HepG2 (cell line): ENCODE measurements around the gene TIMM23. TPM values are rescaled to one million over a fixed set of nuclear protein-coding genes. Genes with fewer than 3 reads are reported as not detected.

Experiments used
- ATRX ChIP-seq: sonication (generic); formaldehyde crosslinking; IDR thresholded peaks from 2 replicates; pipeline ENCODE4 v1.4.0; 2020; ENCODE audit warnings: missing genetic modification reagents, borderline replicate concordance
- FOXA1 ChIP-seq, 2 experiments: fragments of 450-650 bp in 1 of 2; sonication (generic) in 1 of 2; formaldehyde crosslinking in 1 of 2; IDR thresholded peaks; 2 replicates each; pipeline versions ENCODE4 v1.4.0 to v1.6.1; 2016 to 2020; ENCODE audit warnings: missing genetic modification reagents in 1 of 2
- IRF1 ChIP-seq: sonication (generic); formaldehyde crosslinking; IDR thresholded peaks from 2 replicates; pipeline ENCODE4 v1.4.0; 2020; ENCODE audit warnings: low read depth, mild to moderate bottlenecking, missing genetic modification reagents
- KAT8 ChIP-seq: IDR thresholded peaks from 2 replicates; pipeline ENCODE4 v1.6.1; 2016; ENCODE audit warnings: missing genetic modification reagents, missing compliant biosample characterization
- KDM5A ChIP-seq: fragments of 200-600 bp; sonication (generic); IDR thresholded peaks from 2 replicates; pipeline ENCODE4 v1.7.0; 2018; ENCODE audit warnings: antibody characterized with exemption, mild to moderate bottlenecking, low read length, borderline replicate concordance
- NFATC3 ChIP-seq: sonication (generic); formaldehyde crosslinking; IDR thresholded peaks from 2 replicates; pipeline ENCODE4 v1.5.1; 2020; ENCODE audit warnings: mild to moderate bottlenecking, missing genetic modification reagents
- POLR2AphosphoS5 ChIP-seq: IDR thresholded peaks from 2 replicates; pipeline ENCODE4 v1.6.1; 2012; ENCODE audit warnings: low read depth, low read length
- POLR2G ChIP-seq: fragments of 200-400 bp; formaldehyde crosslinking; IDR thresholded peaks from 2 replicates; pipeline ENCODE4 v1.6.1; 2018; ENCODE audit warnings: mild to moderate bottlenecking, low read depth, low read length, moderate library complexity
- RCOR2 ChIP-seq: IDR thresholded peaks from 2 replicates; pipeline ENCODE4 v1.6.1; 2016; ENCODE audit warnings: missing biosample characterization, missing genetic modification reagents
- RFX1 ChIP-seq: fragments of 450-650 bp; IDR thresholded peaks from 2 replicates; pipeline ENCODE4 v1.6.1; 2017
- SMARCC2 ChIP-seq: fragments of 450-650 bp; IDR thresholded peaks from 2 replicates; pipeline ENCODE4 v1.6.1; 2017; ENCODE audit warnings: antibody characterized with exemption, mild to moderate bottlenecking
- SNAPC5 ChIP-seq: sonication (generic); formaldehyde crosslinking; IDR thresholded peaks from 2 replicates; pipeline ENCODE4 v1.8.1; 2023; ENCODE audit warnings: mild to moderate bottlenecking, missing genetic modification reagents, borderline replicate concordance
- TGIF2 ChIP-seq: IDR thresholded peaks from 2 replicates; pipeline ENCODE4 v1.6.1; 2016; ENCODE audit warnings: control low read depth, missing compliant biosample characterization
- YY1 ChIP-seq: IDR thresholded peaks from 2 replicates; pipeline ENCODE4 v1.6.1; 2011; ENCODE audit warnings: low read length, low read depth, moderate library complexity, mild to moderate bottlenecking; ENCODE audit not compliant: insufficient read depth, insufficient replicate concordance
- ZNF10 ChIP-seq: sonication (generic); formaldehyde crosslinking; IDR thresholded peaks from 2 replicates; pipeline ENCODE4 v1.4.0; 2020; ENCODE audit warnings: mild to moderate bottlenecking, low read depth, missing genetic modification reagents, borderline replicate concordance
- ZNF18 ChIP-seq: sonication (generic); formaldehyde crosslinking; IDR thresholded peaks from 2 replicates; pipeline ENCODE4 v1.8.0; 2022; ENCODE audit warnings: mild to moderate bottlenecking, missing genetic modification reagents; ENCODE audit not compliant: insufficient replicate concordance
- ZNF205 ChIP-seq: IDR thresholded peaks from 2 replicates; pipeline ENCODE4 v1.6.1; 2018; ENCODE audit warnings: missing biosample characterization, missing genetic modification reagents
- ZNF333 ChIP-seq: sonication (generic); formaldehyde crosslinking; IDR thresholded peaks from 2 replicates; pipeline ENCODE4 v1.4.0; 2020; ENCODE audit warnings: mild to moderate bottlenecking, missing genetic modification reagents, borderline replicate concordance
- ZNF652 ChIP-seq: IDR thresholded peaks from 2 replicates; pipeline ENCODE4 v1.6.1; 2016; ENCODE audit warnings: low read depth, borderline replicate concordance
- ZNF678 ChIP-seq: sonication (generic); formaldehyde crosslinking; IDR thresholded peaks from 2 replicates; pipeline ENCODE4 v1.4.0; 2020; ENCODE audit warnings: mild to moderate bottlenecking, missing genetic modification reagents
- ZNF747 ChIP-seq: sonication (generic); formaldehyde crosslinking; IDR thresholded peaks from 2 replicates; pipeline ENCODE4 v1.8.1; 2023; ENCODE audit warnings: missing genetic modification reagents, mild to moderate bottlenecking, borderline replicate concordance
- ZNF770 ChIP-seq: sonication (generic); formaldehyde crosslinking; IDR thresholded peaks from 2 replicates; pipeline ENCODE4 v1.5.0; 2020; ENCODE audit warnings: mild to moderate bottlenecking, missing genetic modification reagents
- ZNF776 ChIP-seq: sonication (generic); formaldehyde crosslinking; IDR thresholded peaks from 2 replicates; pipeline ENCODE4 v1.4.0; 2020; ENCODE audit warnings: mild to moderate bottlenecking, missing genetic modification reagents
- ZNF800 ChIP-seq: sonication (generic); formaldehyde crosslinking; IDR thresholded peaks from 2 replicates; pipeline ENCODE4 v1.4.0; 2020; ENCODE audit warnings: missing genetic modification reagents
- polyA plus RNA-seq, 8 experiments: library from polyadenylated mRNA; depleted of rRNA in 3 of 8; stranded (reverse) in 7 of 8; unstranded in 1 of 8; fragments of >200 nt; fragmentation: Illumina TruSeq in 4 of 8; extraction: Trizol in 4 of 8; gene quantifications; 2 replicates each; pipeline versions ENCODE4 v1.2.1 to v1.2.3, GENCODE V29; 2011 to 2016; ENCODE audit warnings: low read depth in 4 of 8, missing spikeins in 1 of 8, mixed read lengths in 1 of 8; ENCODE audit not compliant: insufficient read depth in 1 of 8
- total RNA-seq, 5 experiments: library from RNA; depleted of rRNA; stranded (reverse); fragments of >200 nt; fragmentation: Illumina TruSeq; extraction: Trizol; gene quantifications; 2 replicates each; pipeline ENCODE4 v1.2.3, GENCODE V29; 2016; ENCODE audit warnings: low read depth in 1 of 5

Gene TIMM23
- total and polyA plus RNA-seq, 2 of the 13 experiments (the other 11 are each of a cell fraction or from before 2014, with no cell fraction given): 80.2 to 98.6 TPM

GRCh38 chr10:46002916-46003693 is 30.8 kb downstream of the TIMM23 start (continued):
- TF ChIP-seq ZNF800 (CRISPR knock-in tag) (0 out of 2 replicates have a peak, but pooled peaks have one; percentile 11), IRF1 (CRISPR knock-in tag) (no peak), KAT8 (0 out of 2 replicates have a peak, but pooled peaks have one; percentile 8), NFATC3 (CRISPR knock-in tag) (no peak), ZNF18 (CRISPR knock-in tag) (peak; percentile 31), ATRX (CRISPR knock-in tag) (no peak), ZNF770 (no peak), ZNF678 (CRISPR knock-in tag) (no peak), ZNF652 (CRISPR knock-in tag) (peak; percentile 50; the same call in 1 of the 2 replicates), POLR2AphosphoS5 (0 out of 2 replicates have a peak, but pooled peaks have one; percentile 25), FOXA1 (IDR thresholded peaks at IDR 0.05) (no peak), FOXA1 (CRISPR knock-in tag; IDR thresholded peaks at IDR 0.05) (no peak), KDM5A (no peak), SMARCC2 (no peak), TGIF2 (CRISPR knock-in tag) (0 out of 2 replicates have a peak, but pooled peaks have one; percentile 27), ZNF205 (no peak), YY1 (no peak), ZNF776 (no peak), ZNF747 (CRISPR knock-in tag) (0 out of 2 replicates have a peak, but pooled peaks have one; percentile 37), RCOR2 (CRISPR knock-in tag) (no peak), SNAPC5 (CRISPR knock-in tag) (no peak), ZNF10 (no peak), POLR2G (peak; percentile 34; the same call in 1 of the 2 replicates), ZNF333 (CRISPR knock-in tag) (no peak), RFX1 (no peak)
